ENCODE data around the gene POLN. TPM values are rescaled to one million over a fixed set of nuclear protein-coding genes. Genes with fewer than 3 reads are reported as not detected.
"Not testable (repeated sequence)": the region's sequence is repeated elsewhere in the genome, so short reads cannot be mapped to it uniquely, and the experiment has no call there.

Gene POLN
- total RNA-seq, 2 donors from 2014 or later, result 3.8 to 15.2 TPM

DNA sequence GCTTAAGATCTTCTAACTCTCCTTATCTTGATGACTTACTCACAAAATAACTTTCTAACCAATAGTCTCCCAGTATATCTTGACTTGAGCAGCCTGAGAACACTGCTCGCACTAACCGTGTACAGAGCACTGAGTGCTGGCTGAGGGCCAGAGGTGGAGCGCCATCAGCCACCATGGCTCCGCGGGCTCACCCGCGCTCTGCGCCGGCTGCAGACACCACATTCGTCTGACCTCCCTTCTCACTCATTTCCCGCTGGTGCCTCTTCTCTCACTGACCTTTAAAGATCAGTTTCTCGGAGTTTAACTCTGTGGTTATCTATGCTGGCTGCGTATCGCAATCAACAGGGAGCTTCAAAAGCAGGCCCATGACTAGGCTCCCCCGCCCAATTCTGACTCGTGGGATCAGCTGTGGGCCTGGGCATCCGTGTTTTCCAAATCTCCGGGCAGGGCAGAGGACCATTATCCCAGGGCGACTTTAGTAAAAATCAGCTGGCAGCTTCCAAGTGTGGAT, 78.6 kb downstream of the POLN start:
- no peaks in the 10 kb centered on the region for H3K36me3 ChIP-seq
- H3K4me3 ChIP-seq, result no peak overlapping the region
- WGBS, result 80% methylated on average over 19 of the region's 19 CpGs
- no peaks in the 10 kb centered on the region for H3K9me3 ChIP-seq
- no peak overlapping the region for H3K27ac ChIP-seq
- no peaks in the 10 kb centered on the region for H3K27me3 ChIP-seq (replicated peaks; ENCODE audit: insufficient read depth)
- no peak for DNase-seq (ENCODE audit: low spot score)
- H3K4me1 ChIP-seq (replicated peaks), result no peaks in the 10 kb centered on the region
- TF ChIP-seq POLR2A (IDR thresholded peaks at IDR 0.05) (no peak), POLR2AphosphoS5 (IDR thresholded peaks at IDR 0.05) (no peak)
- TF ChIP-seq, protein P1, sequence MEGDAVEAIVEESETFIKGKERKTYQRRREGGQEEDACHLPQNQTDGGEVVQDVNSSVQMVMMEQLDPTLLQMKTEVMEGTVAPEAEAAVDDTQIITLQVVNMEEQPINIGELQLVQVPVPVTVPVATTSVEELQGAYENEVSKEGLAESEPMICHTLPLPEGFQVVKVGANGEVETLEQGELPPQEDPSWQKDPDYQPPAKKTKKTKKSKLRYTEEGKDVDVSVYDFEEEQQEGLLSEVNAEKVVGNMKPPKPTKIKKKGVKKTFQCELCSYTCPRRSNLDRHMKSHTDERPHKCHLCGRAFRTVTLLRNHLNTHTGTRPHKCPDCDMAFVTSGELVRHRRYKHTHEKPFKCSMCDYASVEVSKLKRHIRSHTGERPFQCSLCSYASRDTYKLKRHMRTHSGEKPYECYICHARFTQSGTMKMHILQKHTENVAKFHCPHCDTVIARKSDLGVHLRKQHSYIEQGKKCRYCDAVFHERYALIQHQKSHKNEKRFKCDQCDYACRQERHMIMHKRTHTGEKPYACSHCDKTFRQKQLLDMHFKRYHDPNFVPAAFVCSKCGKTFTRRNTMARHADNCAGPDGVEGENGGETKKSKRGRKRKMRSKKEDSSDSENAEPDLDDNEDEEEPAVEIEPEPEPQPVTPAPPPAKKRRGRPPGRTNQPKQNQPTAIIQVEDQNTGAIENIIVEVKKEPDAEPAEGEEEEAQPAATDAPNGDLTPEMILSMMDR (IDR thresholded peaks at IDR 0.05), result no peak
- intact Hi-C loops (cut with DNase I), result no loop called here

DNA sequence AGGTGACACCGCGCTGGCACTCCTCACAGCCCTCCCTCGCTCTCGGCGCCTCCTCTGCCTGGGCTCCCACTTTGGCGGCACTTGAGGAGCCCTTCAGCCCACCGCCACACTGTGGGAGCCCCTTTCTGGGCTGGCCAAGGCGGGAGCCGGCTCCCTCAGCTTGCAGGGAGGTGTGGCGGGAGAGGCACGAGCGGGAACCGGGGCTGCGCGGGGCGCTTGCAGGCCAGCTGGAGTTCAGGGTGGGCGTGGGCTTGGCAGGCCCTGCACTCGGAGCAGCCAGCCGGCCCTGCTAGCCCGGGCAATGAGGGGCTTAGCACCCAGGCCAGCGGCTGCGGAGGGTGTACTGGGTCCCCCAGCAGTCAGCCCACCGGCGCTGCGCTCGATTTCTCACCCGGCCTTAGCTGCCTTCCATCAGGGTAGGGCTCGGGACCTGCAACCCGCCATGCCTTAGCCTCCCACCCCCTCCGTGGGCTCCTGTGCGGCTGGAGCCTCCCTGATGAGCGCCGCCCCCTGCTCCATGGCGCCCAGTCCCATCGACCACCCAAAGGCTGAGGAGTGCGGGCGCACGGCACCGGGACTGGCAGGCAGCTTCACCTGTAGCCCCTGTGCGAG, 80.7 kb downstream of the POLN start:
- H3K4me1 ChIP-seq (replicated peaks); H3K4me3 ChIP-seq; intact Hi-C loops (cut with DNase I); H3K36me3 ChIP-seq; H3K9me3 ChIP-seq; H3K27ac ChIP-seq; H3K27me3 ChIP-seq (replicated peaks; ENCODE audit: insufficient read depth); DNase-seq (ENCODE audit: low spot score): not testable (repeated sequence)
- WGBS, result 98% methylated on average over 37 of the region's 40 CpGs

DNA sequence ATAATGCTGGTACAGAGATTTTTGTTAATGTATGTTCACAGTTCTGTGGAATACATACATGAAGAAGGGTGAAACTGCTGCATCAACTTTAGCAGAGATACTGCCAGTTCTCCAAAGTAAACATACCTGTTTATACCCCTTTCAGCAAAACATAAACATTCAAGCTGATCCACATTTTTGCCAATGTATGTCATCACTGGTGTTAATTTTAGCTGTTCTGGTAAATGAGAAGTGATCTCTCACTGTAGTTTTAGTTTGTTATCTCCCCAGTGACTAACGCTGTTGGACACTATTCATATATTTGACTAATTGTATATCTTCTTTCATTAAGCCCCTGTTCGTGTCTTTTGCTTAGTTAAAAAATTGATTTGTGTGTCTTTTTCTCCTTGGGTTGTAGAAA, 82.0 kb downstream of the POLN start:
- Histone ChIP-seq H3K36me3 (no peaks in the 10 kb centered on the region), H3K9me3 (no peaks in the 10 kb centered on the region), H3K4me3 (no peak overlapping the region), H3K4me1 (replicated peaks) (no peaks in the 10 kb centered on the region), H3K27me3 (replicated peaks; ENCODE audit: insufficient read depth) (no peaks in the 10 kb centered on the region), H3K27ac (no peak overlapping the region)
- 55% methylated on average over 2 of the region's 2 CpGs for WGBS
- TF ChIP-seq POLR2A (IDR thresholded peaks at IDR 0.05), result no peak
- TF ChIP-seq POLR2AphosphoS5 (IDR thresholded peaks at IDR 0.05), result no peak
- TF ChIP-seq, protein P1 (IDR thresholded peaks at IDR 0.05), result no peak
- intact Hi-C loops (cut with DNase I), result no loop called here
- DNase-seq (ENCODE audit: low spot score), result no peak

DNA sequence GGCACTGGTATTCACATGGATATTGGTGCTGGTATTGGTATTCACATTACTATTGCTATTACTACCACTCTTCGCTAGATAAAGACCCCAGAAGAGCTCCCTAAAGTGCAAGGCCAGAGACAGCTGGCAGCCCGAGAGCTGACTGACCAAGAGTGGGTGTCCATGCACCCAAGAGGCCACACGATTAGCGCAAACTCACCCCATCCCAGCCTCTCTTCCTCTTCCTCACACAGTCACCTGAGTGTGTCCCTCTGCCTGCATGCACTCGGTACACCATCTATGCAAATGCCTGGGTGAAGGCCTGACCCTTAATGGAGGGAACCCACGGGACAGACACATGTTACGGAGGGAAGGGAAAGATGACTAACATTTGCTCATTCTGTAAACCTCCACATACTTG, 86.7 kb downstream of the POLN start:
- H3K4me3 ChIP-seq, result no peak overlapping the region
- H3K36me3 ChIP-seq, result no peaks in the 10 kb centered on the region
- DNase-seq (ENCODE audit: low spot score), result no peak
- 96% methylated on average over 7 of the region's 7 CpGs for WGBS
- no peak overlapping the region for H3K27ac ChIP-seq
- H3K27me3 ChIP-seq (replicated peaks; ENCODE audit: insufficient read depth), result no peaks in the 10 kb centered on the region
- intact Hi-C loops (cut with DNase I), result no loop called here
- no peaks in the 10 kb centered on the region for H3K4me1 ChIP-seq (replicated peaks)
- TF ChIP-seq, protein P1 (IDR thresholded peaks at IDR 0.05), result no peak
- no peak for TF ChIP-seq POLR2AphosphoS5 (IDR thresholded peaks at IDR 0.05)
- TF ChIP-seq POLR2A (IDR thresholded peaks at IDR 0.05), result no peak
- no peaks in the 10 kb centered on the region for H3K9me3 ChIP-seq

DNA sequence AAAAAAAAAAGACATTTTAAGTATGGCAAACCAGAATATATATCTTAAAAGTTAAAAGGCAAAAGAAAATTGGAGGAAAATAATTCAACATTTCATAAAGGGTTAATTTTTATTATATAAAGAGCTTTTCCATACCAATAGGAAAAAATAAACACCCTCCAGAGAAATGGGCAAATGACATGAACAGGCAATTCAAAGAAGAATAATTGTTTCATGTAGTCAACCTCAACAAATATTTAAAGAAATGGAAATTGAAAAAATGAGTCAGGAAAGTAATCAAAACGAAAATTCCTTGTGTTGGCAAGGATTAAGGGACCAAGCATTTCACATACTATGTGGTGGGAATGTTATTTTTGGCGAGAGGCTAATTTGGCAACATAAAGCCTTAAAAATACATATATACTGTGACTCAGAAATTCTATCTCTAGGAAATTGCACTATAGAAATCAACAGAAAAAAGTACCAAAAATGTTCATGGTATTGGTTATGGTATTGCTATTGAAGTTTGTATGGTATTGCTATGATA, 87.6 kb downstream of the POLN start:
- Histone ChIP-seq H3K4me1 (replicated peaks) (no peaks in the 10 kb centered on the region), H3K36me3 (no peaks in the 10 kb centered on the region), H3K4me3 (no peak overlapping the region), H3K9me3 (no peaks in the 10 kb centered on the region), H3K27me3 (replicated peaks; ENCODE audit: insufficient read depth) (no peaks in the 10 kb centered on the region), H3K27ac (no peak overlapping the region)
- DNase-seq (ENCODE audit: low spot score), result no peak
- 84% methylated on average over 2 of the region's 2 CpGs for WGBS
- intact Hi-C loops (cut with DNase I), result no loop called here
- TF ChIP-seq, protein P1 (IDR thresholded peaks at IDR 0.05), result no peak
- no peak for TF ChIP-seq POLR2A (IDR thresholded peaks at IDR 0.05)
